ENCODE measurements around the gene MED13. TPM values are rescaled to one million over a fixed set of nuclear protein-coding genes. Genes with fewer than 3 reads are reported as not detected.

The MED13 gene
- total RNA-seq, 3 donors from 2014 or later: 73.4 to 136 (median 92.1) TPM

DNA sequence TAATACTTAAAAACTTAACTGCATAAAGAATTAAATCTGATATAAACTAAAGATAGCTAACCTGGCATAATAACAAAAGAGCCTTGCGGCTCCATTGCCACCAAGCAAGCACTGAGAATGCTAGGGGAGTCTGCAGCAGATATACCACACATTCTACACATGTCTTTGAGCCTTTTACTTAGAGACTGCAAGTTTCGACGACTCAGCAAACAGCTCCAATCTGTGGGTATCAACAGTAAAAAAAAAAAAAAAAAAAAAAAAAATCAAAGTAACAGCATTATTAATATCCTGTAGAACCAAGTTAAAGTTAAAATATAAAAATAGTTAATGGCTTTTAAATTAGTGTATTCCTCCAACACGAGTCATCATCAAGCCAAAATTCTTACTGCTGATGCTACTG, 109.5 kb downstream of the MED13 start:
- TF ChIP-seq POLR2A (IDR thresholded peaks at IDR 0.05): no peak
- TF ChIP-seq, protein P1, sequence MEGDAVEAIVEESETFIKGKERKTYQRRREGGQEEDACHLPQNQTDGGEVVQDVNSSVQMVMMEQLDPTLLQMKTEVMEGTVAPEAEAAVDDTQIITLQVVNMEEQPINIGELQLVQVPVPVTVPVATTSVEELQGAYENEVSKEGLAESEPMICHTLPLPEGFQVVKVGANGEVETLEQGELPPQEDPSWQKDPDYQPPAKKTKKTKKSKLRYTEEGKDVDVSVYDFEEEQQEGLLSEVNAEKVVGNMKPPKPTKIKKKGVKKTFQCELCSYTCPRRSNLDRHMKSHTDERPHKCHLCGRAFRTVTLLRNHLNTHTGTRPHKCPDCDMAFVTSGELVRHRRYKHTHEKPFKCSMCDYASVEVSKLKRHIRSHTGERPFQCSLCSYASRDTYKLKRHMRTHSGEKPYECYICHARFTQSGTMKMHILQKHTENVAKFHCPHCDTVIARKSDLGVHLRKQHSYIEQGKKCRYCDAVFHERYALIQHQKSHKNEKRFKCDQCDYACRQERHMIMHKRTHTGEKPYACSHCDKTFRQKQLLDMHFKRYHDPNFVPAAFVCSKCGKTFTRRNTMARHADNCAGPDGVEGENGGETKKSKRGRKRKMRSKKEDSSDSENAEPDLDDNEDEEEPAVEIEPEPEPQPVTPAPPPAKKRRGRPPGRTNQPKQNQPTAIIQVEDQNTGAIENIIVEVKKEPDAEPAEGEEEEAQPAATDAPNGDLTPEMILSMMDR (IDR thresholded peaks at IDR 0.05): no peak
- no peak for TF ChIP-seq POLR2AphosphoS5 (IDR thresholded peaks at IDR 0.05)
- Histone ChIP-seq H3K27ac (no peak overlapping the region), H3K4me3 (no peak overlapping the region), H3K36me3 (peaks cover 11% of the 10 kb centered on the region), H3K9me3 (no peaks in the 10 kb centered on the region), H3K27me3 (no peaks in the 10 kb centered on the region), H3K4me1 (no peaks in the 10 kb centered on the region)
- intact Hi-C loops (cut with DNase I; ENCODE audit: low total_unique reads): no loop called here
- DNase-seq (ENCODE audit: low spot score in 2 of 2): no peak

DNA sequence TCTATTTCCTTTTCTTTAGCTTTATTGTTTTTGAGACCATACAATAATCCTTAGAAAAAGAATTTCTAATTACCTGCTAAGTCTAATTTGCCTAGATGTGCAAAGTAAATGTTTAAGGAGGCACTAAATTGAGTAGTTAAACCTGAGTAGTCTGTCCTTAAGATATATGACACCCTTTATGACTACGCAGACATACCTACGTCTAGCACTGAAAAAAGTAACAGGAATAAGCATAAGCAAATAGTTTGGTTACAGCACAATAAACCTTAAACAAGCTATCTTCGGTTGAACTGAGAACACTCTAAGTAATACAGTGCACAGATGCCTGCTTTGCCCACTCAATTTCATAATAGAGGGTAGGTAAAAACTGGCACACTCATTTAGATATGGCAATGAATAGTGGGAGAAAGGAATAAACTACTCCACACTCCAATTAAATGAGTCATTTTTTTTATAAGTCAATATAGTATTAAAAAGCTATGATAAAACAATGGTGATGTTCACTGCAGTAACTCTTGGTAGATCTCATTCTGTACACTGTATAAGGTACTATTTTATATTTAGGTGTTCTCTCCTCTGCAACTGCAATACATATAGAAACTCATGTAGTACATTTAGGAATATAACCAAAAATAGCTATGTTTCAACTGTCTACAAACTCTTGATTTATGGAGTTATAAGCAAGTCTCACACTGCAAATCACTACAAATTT, 117.6 kb downstream of the MED13 start:
- DNase-seq (ENCODE audit: low spot score in 2 of 2): no peak
- no peaks in the 10 kb centered on the region for H3K27me3 ChIP-seq
- TF ChIP-seq POLR2AphosphoS5 (IDR thresholded peaks at IDR 0.05) (no peak), POLR2A (IDR thresholded peaks at IDR 0.05) (no peak)
- TF ChIP-seq, protein P1 (IDR thresholded peaks at IDR 0.05): no peak
- no peaks in the 10 kb centered on the region for H3K9me3 ChIP-seq
- intact Hi-C loops (cut with DNase I; ENCODE audit: low total_unique reads): no loop called here
- no peak overlapping the region for H3K4me3 ChIP-seq
- peaks cover 9% of the 10 kb centered on the region for H3K36me3 ChIP-seq
- H3K4me1 ChIP-seq: no peaks in the 10 kb centered on the region
- no peak overlapping the region for H3K27ac ChIP-seq

DNA sequence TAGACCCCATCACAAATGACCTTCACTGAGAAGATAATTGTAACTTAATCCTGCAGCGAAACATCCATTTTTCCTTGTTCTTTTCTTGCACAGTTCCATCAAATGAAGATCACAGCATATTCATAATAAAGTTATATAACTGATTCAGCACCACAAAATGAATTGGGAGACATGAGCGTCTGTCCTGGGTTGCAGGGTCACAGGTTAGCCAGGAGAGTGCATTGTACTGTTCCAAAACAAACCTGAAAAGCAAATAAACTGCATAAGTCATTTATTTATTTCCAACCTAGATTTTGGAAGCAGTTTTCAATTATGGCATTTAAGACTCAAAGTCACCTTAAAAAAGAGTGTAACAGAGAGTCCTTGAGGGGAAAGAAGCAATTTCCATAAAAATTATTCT, 118.7 kb downstream of the MED13 start:
- intact Hi-C loops (cut with DNase I; ENCODE audit: low total_unique reads): no loop called here
- no peak for DNase-seq (ENCODE audit: low spot score in 2 of 2)
- H3K36me3 ChIP-seq: peaks cover 9% of the 10 kb centered on the region
- no peaks in the 10 kb centered on the region for H3K27me3 ChIP-seq
- no peak for TF ChIP-seq POLR2A (IDR thresholded peaks at IDR 0.05)
- no peaks in the 10 kb centered on the region for H3K9me3 ChIP-seq
- no peak overlapping the region for H3K27ac ChIP-seq
- no peaks in the 10 kb centered on the region for H3K4me1 ChIP-seq
- H3K4me3 ChIP-seq: no peak overlapping the region

DNA sequence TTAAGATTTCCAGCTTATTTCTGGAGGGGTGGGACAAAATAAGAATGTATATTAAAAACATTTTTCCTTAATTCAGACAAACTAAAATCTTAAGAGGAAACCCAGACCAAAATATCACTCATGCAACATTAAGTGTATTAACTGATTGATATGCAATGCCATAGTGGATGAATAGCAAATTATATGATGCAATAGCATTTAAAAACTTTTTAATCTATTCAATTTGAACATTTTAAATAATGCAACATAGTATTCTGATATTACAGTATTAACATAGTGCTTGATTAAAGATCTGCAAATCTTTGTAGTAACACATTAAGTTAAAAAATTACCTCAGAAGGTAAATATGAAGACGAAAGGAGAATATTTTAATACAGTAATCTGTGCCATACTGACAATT, 122.0 kb downstream of the MED13 start:
- intact Hi-C loops (cut with DNase I; ENCODE audit: low total_unique reads): no loop called here
- TF ChIP-seq, protein P1 (IDR thresholded peaks at IDR 0.05): no peak
- TF ChIP-seq POLR2A (IDR thresholded peaks at IDR 0.05) (no peak), POLR2AphosphoS5 (IDR thresholded peaks at IDR 0.05) (no peak)
- no peaks in the 10 kb centered on the region for H3K27me3 ChIP-seq
- H3K9me3 ChIP-seq: no peaks in the 10 kb centered on the region
- DNase-seq (ENCODE audit: low spot score in 2 of 2): no peak
- no peak overlapping the region for H3K4me3 ChIP-seq
- H3K27ac ChIP-seq: no peak overlapping the region
- H3K36me3 ChIP-seq: peaks cover 9% of the 10 kb centered on the region
- H3K4me1 ChIP-seq: no peaks in the 10 kb centered on the region

DNA sequence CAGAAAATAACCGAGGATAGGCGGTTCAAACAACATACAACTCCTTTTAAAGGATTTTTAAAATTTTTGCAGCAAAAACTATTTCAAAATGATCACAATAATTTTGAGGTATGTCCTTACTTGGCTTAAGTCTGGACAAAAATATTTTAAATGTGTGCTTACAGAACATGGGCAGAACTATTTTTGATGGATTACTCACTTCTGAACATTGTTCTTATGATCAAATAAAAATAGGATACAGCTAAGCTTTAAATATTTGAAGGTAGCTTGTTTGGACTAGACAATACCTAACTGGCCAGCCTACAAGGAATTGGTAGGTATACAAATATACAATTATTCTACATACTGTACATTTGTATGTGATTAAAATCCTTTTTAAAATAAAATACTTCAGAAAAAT, 123.0 kb downstream of the MED13 start:
- TF ChIP-seq, protein P1 (IDR thresholded peaks at IDR 0.05): no peak
- no peak for TF ChIP-seq POLR2A (IDR thresholded peaks at IDR 0.05)
- no peak for TF ChIP-seq POLR2AphosphoS5 (IDR thresholded peaks at IDR 0.05)
- Histone ChIP-seq H3K4me1 (no peaks in the 10 kb centered on the region), H3K9me3 (no peaks in the 10 kb centered on the region), H3K4me3 (no peak overlapping the region), H3K36me3 (peaks cover 9% of the 10 kb centered on the region), H3K27me3 (no peaks in the 10 kb centered on the region), H3K27ac (no peak overlapping the region)
- no peak for DNase-seq (ENCODE audit: low spot score in 2 of 2)
- intact Hi-C loops (cut with DNase I; ENCODE audit: low total_unique reads): no loop called here

Data from breast epithelium (tissue), 4 donors.